ENCODE data around the gene CDHR3. TPM values are rescaled to one million over a fixed set of nuclear protein-coding genes. Genes with fewer than 3 reads are reported as not detected.

CDHR3 gene
- total RNA-seq, 4 donors from 2014 or later = 20.6 to 82.5 (median 49.7) TPM

DNA sequence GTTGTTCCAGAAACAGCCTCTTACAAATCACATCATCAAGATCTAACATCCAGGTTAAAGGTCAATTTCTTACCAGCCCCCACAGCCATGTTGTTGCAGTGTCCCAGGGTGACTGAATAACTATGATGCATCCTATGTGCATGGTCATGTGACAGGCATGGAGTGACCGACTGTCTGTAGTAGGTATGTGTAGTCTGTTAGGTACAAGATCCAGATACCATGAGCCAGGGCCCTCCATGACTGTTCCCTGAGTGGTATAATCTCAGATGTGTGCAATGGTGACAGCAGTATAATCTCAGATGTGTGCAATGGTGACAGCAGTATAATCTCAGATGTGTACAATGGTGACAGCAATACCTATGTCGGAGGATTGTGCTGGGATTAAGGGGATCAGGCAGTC lies 8.8 kb downstream of the CDHR3 start:
- Histone ChIP-seq H3K9me3 (no peaks in the 10 kb centered on the region), H3K27ac (no peak overlapping the region), H3K4me3 (no peak overlapping the region), H3K36me3 (no peaks in the 10 kb centered on the region), H3K27me3 (no peaks in the 10 kb centered on the region), H3K4me1 (no peaks in the 10 kb centered on the region)
- TF ChIP-seq POLR2A (IDR thresholded peaks at IDR 0.05) = no peak
- TF ChIP-seq, protein P1, sequence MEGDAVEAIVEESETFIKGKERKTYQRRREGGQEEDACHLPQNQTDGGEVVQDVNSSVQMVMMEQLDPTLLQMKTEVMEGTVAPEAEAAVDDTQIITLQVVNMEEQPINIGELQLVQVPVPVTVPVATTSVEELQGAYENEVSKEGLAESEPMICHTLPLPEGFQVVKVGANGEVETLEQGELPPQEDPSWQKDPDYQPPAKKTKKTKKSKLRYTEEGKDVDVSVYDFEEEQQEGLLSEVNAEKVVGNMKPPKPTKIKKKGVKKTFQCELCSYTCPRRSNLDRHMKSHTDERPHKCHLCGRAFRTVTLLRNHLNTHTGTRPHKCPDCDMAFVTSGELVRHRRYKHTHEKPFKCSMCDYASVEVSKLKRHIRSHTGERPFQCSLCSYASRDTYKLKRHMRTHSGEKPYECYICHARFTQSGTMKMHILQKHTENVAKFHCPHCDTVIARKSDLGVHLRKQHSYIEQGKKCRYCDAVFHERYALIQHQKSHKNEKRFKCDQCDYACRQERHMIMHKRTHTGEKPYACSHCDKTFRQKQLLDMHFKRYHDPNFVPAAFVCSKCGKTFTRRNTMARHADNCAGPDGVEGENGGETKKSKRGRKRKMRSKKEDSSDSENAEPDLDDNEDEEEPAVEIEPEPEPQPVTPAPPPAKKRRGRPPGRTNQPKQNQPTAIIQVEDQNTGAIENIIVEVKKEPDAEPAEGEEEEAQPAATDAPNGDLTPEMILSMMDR (IDR thresholded peaks at IDR 0.05) = no peak
- no peak for DNase-seq

DNA sequence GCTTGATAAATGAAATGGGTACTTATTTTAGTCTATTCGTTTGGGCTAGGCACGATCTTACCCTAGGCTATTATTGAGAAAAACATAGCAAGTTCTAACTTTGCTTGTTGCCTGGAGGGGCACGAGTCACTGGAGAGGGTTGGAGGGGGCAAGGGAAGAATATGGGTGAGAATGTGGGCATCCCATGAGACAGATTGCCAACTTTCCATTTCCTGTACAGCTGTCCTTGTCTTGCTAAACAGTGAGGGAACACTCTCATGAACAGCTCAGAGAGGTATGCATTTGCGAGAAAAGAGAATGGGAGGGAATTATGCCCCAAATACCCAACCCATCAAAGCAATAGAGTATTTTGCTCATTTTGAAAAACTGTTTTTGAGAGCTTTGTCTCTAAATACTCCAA lies 9.2 kb downstream of the CDHR3 start:
- Histone ChIP-seq H3K4me1 (no peaks in the 10 kb centered on the region), H3K27ac (no peak overlapping the region), H3K9me3 (no peaks in the 10 kb centered on the region), H3K36me3 (no peaks in the 10 kb centered on the region), H3K27me3 (no peaks in the 10 kb centered on the region), H3K4me3 (no peak overlapping the region)
- TF ChIP-seq, protein P1 (IDR thresholded peaks at IDR 0.05) = no peak
- TF ChIP-seq POLR2A (IDR thresholded peaks at IDR 0.05) = no peak
- DNase-seq = no peak

DNA sequence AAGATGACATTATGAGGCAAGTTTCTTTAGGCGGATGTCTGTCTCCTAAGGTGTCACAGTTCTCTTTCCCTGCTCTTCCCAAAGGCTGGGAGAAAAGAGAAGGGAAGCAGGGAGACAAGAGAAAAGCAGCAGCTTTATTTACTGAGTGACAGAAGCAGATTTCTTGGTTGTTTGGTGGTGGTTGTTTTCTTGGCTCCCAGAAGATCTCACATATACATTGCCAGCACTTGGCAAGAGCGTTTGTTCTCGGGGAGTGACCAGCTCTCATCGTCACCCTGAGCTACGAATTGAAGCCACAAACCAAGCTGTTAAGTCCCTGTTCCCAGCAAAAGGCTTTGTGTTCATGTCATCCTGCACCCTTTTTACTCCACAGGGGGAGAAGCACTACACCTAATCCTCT lies 11.4 kb downstream of the CDHR3 start:
- TF ChIP-seq, protein P1 (IDR thresholded peaks at IDR 0.05) = no peak
- no peaks in the 10 kb centered on the region for H3K36me3 ChIP-seq
- H3K4me3 ChIP-seq = no peak overlapping the region
- no peaks in the 10 kb centered on the region for H3K27me3 ChIP-seq
- no peaks in the 10 kb centered on the region for H3K9me3 ChIP-seq
- DNase-seq = no peak
- no peak overlapping the region for H3K27ac ChIP-seq
- H3K4me1 ChIP-seq = no peaks in the 10 kb centered on the region

DNA sequence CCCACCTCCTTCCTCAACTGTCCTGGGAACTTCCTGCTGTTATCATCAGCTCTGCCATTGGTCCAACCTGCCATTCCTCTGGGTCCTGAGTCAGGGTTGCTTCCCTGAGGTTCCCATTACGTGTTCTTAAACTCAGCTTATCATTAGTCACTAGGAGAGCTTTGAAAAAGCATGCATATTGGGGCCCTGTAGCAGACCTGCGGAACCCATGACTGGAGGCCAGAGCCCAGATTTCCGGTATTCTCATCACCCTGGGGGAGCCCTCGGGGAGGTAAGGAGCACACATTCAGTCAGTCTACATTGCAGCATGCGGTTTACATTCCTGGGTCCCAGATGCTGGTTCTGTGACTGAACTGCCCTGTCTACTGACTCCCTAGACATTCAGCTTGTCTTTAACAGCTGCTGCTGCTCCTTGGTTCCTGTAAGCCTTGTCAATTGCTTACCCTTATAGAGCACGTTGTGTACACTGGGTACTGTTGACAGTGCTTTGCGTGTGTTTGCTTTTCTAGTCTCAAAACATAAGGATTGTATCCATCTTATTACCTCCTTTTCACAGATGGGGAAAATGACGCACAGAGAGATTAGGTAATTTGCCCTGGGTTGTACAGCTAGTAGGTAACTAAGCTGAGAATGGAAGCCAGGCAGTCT lies 12.8 kb downstream of the CDHR3 start:
- Histone ChIP-seq H3K9me3 (no peaks in the 10 kb centered on the region), H3K36me3 (no peaks in the 10 kb centered on the region), H3K4me3 (no peak overlapping the region), H3K4me1 (no peaks in the 10 kb centered on the region), H3K27me3 (no peaks in the 10 kb centered on the region), H3K27ac (no peak overlapping the region)
- DNase-seq = no peak
- TF ChIP-seq POLR2A (IDR thresholded peaks at IDR 0.05) = no peak
- TF ChIP-seq, protein P1 (IDR thresholded peaks at IDR 0.05) = no peak

DNA sequence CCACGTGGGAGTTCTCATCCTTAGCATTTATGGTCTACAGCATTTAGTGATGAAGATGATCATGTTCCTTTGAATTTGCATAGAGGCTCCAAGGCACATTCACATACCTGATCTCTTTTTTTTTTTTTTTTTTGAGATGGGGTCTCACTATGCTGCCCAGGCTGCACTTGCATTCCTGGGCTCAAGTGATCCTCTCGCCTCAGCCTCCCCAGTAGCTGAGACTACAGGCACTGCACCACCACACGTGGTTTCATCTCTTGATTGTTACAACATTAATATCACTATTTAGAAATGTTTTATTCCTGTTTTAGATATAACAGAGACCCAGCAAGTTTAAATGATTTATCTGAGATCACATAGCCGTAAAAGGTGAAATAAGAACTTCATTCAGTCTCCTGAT lies 13.8 kb downstream of the CDHR3 start:
- no peak for DNase-seq
- H3K36me3 ChIP-seq = no peaks in the 10 kb centered on the region
- H3K4me3 ChIP-seq = no peak overlapping the region
- H3K27me3 ChIP-seq = no peaks in the 10 kb centered on the region
- H3K4me1 ChIP-seq = no peaks in the 10 kb centered on the region
- no peaks in the 10 kb centered on the region for H3K9me3 ChIP-seq
- no peak overlapping the region for H3K27ac ChIP-seq
- TF ChIP-seq, protein P1 (IDR thresholded peaks at IDR 0.05) = no peak
- TF ChIP-seq POLR2A (IDR thresholded peaks at IDR 0.05) = no peak

DNA sequence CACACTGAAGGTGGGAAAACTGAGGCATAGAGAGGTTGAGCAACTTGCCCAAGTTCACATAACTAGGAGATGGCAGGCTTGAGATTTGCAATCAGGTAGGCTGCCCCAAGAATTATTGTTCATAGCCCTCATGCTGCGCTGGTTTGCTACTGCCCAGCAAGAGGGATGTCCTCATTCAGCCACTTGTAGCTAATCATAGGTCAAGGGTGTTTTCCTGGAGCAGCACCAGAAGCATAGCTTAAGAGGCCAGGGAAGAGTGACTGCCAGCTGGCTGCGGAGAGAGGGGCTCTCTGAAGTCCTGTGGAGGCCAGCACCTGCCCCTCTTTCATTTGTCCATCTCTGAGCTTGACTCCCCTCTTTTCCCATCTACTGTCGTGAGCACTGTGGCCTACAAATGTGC lies 15.0 kb downstream of the CDHR3 start:
- TF ChIP-seq, protein P1 (IDR thresholded peaks at IDR 0.05) = no peak
- TF ChIP-seq POLR2A (IDR thresholded peaks at IDR 0.05) = no peak
- H3K36me3 ChIP-seq = no peaks in the 10 kb centered on the region
- DNase-seq = no peak

More for the DNA sequence above, 15.0 kb downstream of the CDHR3 start:
- Histone ChIP-seq H3K4me1 (no peaks in the 10 kb centered on the region), H3K9me3 (no peaks in the 10 kb centered on the region), H3K4me3 (no peak overlapping the region), H3K27ac (no peak overlapping the region), H3K27me3 (no peaks in the 10 kb centered on the region)
